H9 (cell line): ENCODE measurements around the gene GBP5. TPM values are rescaled to one million over a fixed set of nuclear protein-coding genes. Genes with fewer than 3 reads are reported as not detected.

Experiments
- DNase-seq: peaks from one replicate; pipeline ENCODE4 v3.0.0-alpha.2; 2017
- H2AFZ ChIP-seq: one replicate; pipeline ENCODE4 v1.6.1; 2013; ENCODE audit warnings: mild to moderate bottlenecking, low read length, control low read depth, moderate library complexity
- H2AK5ac ChIP-seq: 2 replicates; pipeline ENCODE4 v1.6.1; 2013; ENCODE audit warnings: low read length, control low read depth, mixed read lengths; ENCODE audit not compliant: insufficient read length
- H2BK120ac ChIP-seq: one replicate; pipeline ENCODE4 v1.6.1; 2013; ENCODE audit warnings: low read depth, mild to moderate bottlenecking, low read length, control low read depth, inconsistent platforms; ENCODE audit not compliant: poor library complexity, severe bottlenecking
- H2BK12ac ChIP-seq: 2 replicates; pipeline ENCODE4 v1.6.1; 2013; ENCODE audit warnings: low read length, control low read depth, mixed read lengths, low read depth; ENCODE audit not compliant: insufficient read length
- H2BK15ac ChIP-seq: 2 replicates; pipeline ENCODE4 v1.6.1; 2013; ENCODE audit warnings: low read depth, low read length, control low read depth
- H2BK20ac ChIP-seq: one replicate; pipeline ENCODE4 v1.6.1; 2013; ENCODE audit warnings: low read depth, mild to moderate bottlenecking, low read length, control low read depth, inconsistent platforms; ENCODE audit not compliant: poor library complexity, severe bottlenecking
- H2BK5ac ChIP-seq: 2 replicates; pipeline ENCODE4 v1.6.1; 2013; ENCODE audit warnings: low read length, control low read depth, mixed read lengths; ENCODE audit not compliant: insufficient read length
- H3K14ac ChIP-seq: 2 replicates; pipeline ENCODE4 v1.6.1; 2013; ENCODE audit warnings: low read length, control low read depth; ENCODE audit not compliant: insufficient read depth
- H3K18ac ChIP-seq: 2 replicates; pipeline ENCODE4 v1.6.1; 2013; ENCODE audit warnings: low read depth, mild to moderate bottlenecking, mixed read lengths, low read length, control low read depth; ENCODE audit not compliant: insufficient read length
- H3K23ac ChIP-seq: 2 replicates; pipeline ENCODE4 v1.6.1; 2013; ENCODE audit warnings: low read length, control low read depth, mixed read lengths, low read depth; ENCODE audit not compliant: insufficient read length
- H3K23me2 ChIP-seq: 2 replicates; pipeline ENCODE4 v1.6.1; 2013; ENCODE audit warnings: low read depth, mild to moderate bottlenecking, mixed read lengths, low read length, control low read depth; ENCODE audit not compliant: insufficient read length, poor library complexity, severe bottlenecking
- H3K27ac ChIP-seq: 2 replicates; pipeline ENCODE4 v1.5.1; 2013; ENCODE audit warnings: low read length, control low read depth, mixed read lengths, low read depth; ENCODE audit not compliant: insufficient read length
- H3K27me3 ChIP-seq: 2 replicates; pipeline ENCODE4 v1.6.1; 2013; ENCODE audit warnings: low read length, control low read depth, inconsistent platforms; ENCODE audit not compliant: insufficient read depth
- H3K4ac ChIP-seq: 2 replicates; pipeline ENCODE4 v1.6.1; 2013; ENCODE audit warnings: low read depth, mild to moderate bottlenecking, control low read depth, inconsistent platforms, low read length, moderate library complexity
- H3K4me1 ChIP-seq: 2 replicates; pipeline ENCODE4 v1.6.1; 2013; ENCODE audit warnings: low read length, control low read depth, inconsistent platforms; ENCODE audit not compliant: insufficient read depth
- H3K4me2 ChIP-seq: 2 replicates; pipeline ENCODE4 v1.6.1; 2013; ENCODE audit warnings: low read length, control low read depth, mixed read lengths; ENCODE audit not compliant: insufficient read length, insufficient read depth
- H3K56ac ChIP-seq: 2 replicates; pipeline ENCODE4 v1.6.1; 2013; ENCODE audit warnings: low read depth, mild to moderate bottlenecking, mixed read lengths, low read length, control low read depth; ENCODE audit not compliant: insufficient read length
- H3K79me1 ChIP-seq: 2 replicates; pipeline ENCODE4 v1.6.1; 2013; ENCODE audit warnings: low read depth, mild to moderate bottlenecking, moderate library complexity, low read length, control low read depth, inconsistent platforms; ENCODE audit not compliant: insufficient read depth, poor library complexity, severe bottlenecking
- H3K79me2 ChIP-seq: 2 replicates; pipeline ENCODE4 v1.6.1; 2013; ENCODE audit warnings: low read length, control low read depth, inconsistent platforms; ENCODE audit not compliant: insufficient read depth
- H3K9ac ChIP-seq: 2 replicates; pipeline ENCODE4 v1.6.1; 2013; ENCODE audit warnings: low read length, control low read depth, mixed read lengths; ENCODE audit not compliant: insufficient read length; ENCODE audit errors: extremely low read depth
- H3K9me3 ChIP-seq: one replicate; pipeline ENCODE4 v1.6.1; 2013; ENCODE audit warnings: low read depth, low read length, inconsistent platforms; ENCODE audit not compliant: control insufficient read depth
- H3T11ph ChIP-seq: one replicate; pipeline ENCODE4 v1.6.1; 2013; ENCODE audit warnings: mild to moderate bottlenecking, low read length, control low read depth, inconsistent platforms
- H4K20me1 ChIP-seq: one replicate; pipeline ENCODE4 v1.6.1; 2013; ENCODE audit not compliant: control insufficient read depth, insufficient read length, insufficient read depth
- H4K5ac ChIP-seq: 2 replicates; pipeline ENCODE4 v1.6.1; 2013; ENCODE audit warnings: low read depth, mild to moderate bottlenecking, mixed read lengths, low read length, control low read depth; ENCODE audit not compliant: insufficient read length
- H4K8ac ChIP-seq: replicated peaks from 2 replicates; pipeline ENCODE4 v1.6.1; 2013; ENCODE audit warnings: low read length, control low read depth, mixed read lengths, low read depth; ENCODE audit not compliant: insufficient read length
- H4K91ac ChIP-seq: 2 replicates; pipeline ENCODE4 v1.6.1; 2013; ENCODE audit warnings: low read depth, mild to moderate bottlenecking, moderate library complexity, mixed read lengths, low read length, control low read depth; ENCODE audit not compliant: insufficient read length
- H3K27ac Mint-ChIP-seq, 3 experiments: 2 replicates in 2 of 3; 3 replicates in 1 of 3; pipeline ENCODE4 v1.8.0; 2020 to 2021; ENCODE audit warnings: mixed read lengths in 3 of 3, mild to moderate bottlenecking in 1 of 3, moderate library complexity in 1 of 3
- H3K27me3 Mint-ChIP-seq: 2 replicates; pipeline ENCODE4 v1.8.0; 2021; ENCODE audit warnings: low read depth, mild to moderate bottlenecking, moderate library complexity, mixed read lengths
- H3K36me3 Mint-ChIP-seq, 3 experiments: 2 replicates in 2 of 3; 3 replicates in 1 of 3; pipeline ENCODE4 v1.8.0; 2020 to 2021; ENCODE audit warnings: low read depth in 3 of 3, mixed read lengths in 3 of 3; ENCODE audit not compliant: insufficient read depth in 1 of 3
- H3K4me1 Mint-ChIP-seq, 2 experiments: 2 replicates each; pipeline ENCODE4 v1.8.0; 2020; ENCODE audit warnings: mixed read lengths in 2 of 2
- H3K4me3 Mint-ChIP-seq, 2 experiments: 2 replicates in 1 of 2; 3 replicates in 1 of 2; pipeline ENCODE4 v1.8.0; 2020 to 2021; ENCODE audit warnings: mild to moderate bottlenecking in 2 of 2, mixed read lengths in 2 of 2, moderate library complexity in 1 of 2
- H3K9me3 Mint-ChIP-seq, 2 experiments: 2 replicates in 1 of 2; 3 replicates in 1 of 2; pipeline ENCODE4 v1.8.0; 2020; ENCODE audit warnings: mild to moderate bottlenecking in 2 of 2, mixed read lengths in 2 of 2, moderate library complexity in 1 of 2
- CTCF ChIP-seq: fragments of 200-600 bp; sonication (generic); conservative IDR thresholded peaks from 3 replicates; pipeline ENCODE4 v1.8.0; 2021; ENCODE audit warnings: antibody characterized with exemption, mild to moderate bottlenecking
- WGBS: extraction: QIAGEN DNeasy Blood & Tissue Kit; methylation state at CpG from one replicate; pipeline ENCODE4 v1.1.7; 2013; ENCODE audit warnings: missing lambda C conversion rate, low lambda C conversion rate, mixed read lengths; ENCODE audit not compliant: insufficient read length; ENCODE audit errors: extremely low coverage; 5-methylcytosine and 5-hydroxymethylcytosine counted together
- total RNA-seq: library from RNA; stranded (reverse); gene quantifications from 2 replicates; pipeline ENCODE4 v1.2.1, GENCODE V29; 2021

GBP5 gene
- total RNA-seq, 1 experiment from 2014 or later = not detected

DNA sequence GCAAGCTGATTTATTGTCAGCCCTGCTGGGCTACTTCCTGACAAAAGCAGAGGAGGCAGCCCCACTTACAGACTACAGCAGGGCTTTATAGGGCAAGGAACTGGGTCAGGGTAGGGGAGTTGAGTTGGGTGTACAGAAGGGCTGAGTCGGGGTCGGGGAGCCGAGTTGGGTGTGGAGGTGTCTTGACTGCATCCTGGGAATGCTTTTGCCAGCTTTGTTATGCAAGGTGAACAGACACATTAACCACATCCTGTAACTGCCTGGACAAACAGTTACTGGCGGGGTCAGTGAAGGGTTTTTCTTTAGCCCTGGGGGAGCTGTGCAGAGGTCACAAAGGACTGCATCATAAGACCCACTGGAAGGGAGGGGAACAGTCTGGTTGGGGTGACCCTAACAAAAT is 39.1 kb upstream of the GBP5 start:
- DNase-seq = no peak
- Histone ChIP-seq H3K27ac (no peak overlapping the region), H3K23me2 (no peaks in the 10 kb centered on the region), H3K18ac (no peak overlapping the region), H3K9me3 (no peaks in the 10 kb centered on the region), H4K8ac (no peak overlapping the region), H3K23ac (no peak overlapping the region), H3K4me1 (no peaks in the 10 kb centered on the region), H3K4me2 (no peak overlapping the region), H2BK20ac (no peak overlapping the region), H2AK5ac (no peak overlapping the region), H2BK12ac (no peak overlapping the region), H4K20me1 (no peaks in the 10 kb centered on the region), H3K79me1 (no peaks in the 10 kb centered on the region), H3K79me2 (no peaks in the 10 kb centered on the region), H2AFZ (no peak overlapping the region), H3K9ac (no peak overlapping the region), H4K91ac (no peak overlapping the region), H2BK120ac (no peak overlapping the region), H3K4ac (no peak overlapping the region), H4K5ac (no peak overlapping the region), H3T11ph (no peak overlapping the region), H2BK15ac (no peak overlapping the region), H2BK5ac (no peak overlapping the region), H3K56ac (no peak overlapping the region), H3K14ac (no peak overlapping the region), H3K27me3 (no peaks in the 10 kb centered on the region)
- no peak for TF ChIP-seq CTCF
- Mint-ChIP-seq H3K4me1 (peaks cover 5 to 9% of the 10 kb centered on the region in 2 experiments; a peak in 3 of 4 replicates), H3K27ac (no peak overlapping the region; a peak in 1 of 7 replicates), H3K4me3 (no peak overlapping the region), H3K36me3 (peaks cover 4% of the 10 kb centered on the region in 3 experiments; a peak in 3 of 7 replicates), H3K27me3 (peaks cover 2% of the 10 kb centered on the region), H3K9me3 (peaks cover 0 to 5% of the 10 kb centered on the region in 2 experiments; a peak in 3 of 5 replicates)
- WGBS = no CpG with 5 or more reads among the region's 4 CpGs
